Astrocyte (in vitro differentiated cells and primary cell): ENCODE data around the gene CCR5. TPM values are rescaled to one million over a fixed set of nuclear protein-coding genes. Genes with fewer than 3 reads are reported as not detected.

Experiments
- total RNA-seq: library from RNA; stranded (reverse); gene quantifications from 2 replicates; pipeline ENCODE4 v1.2.1, GENCODE V29; 2021

The CCR5 gene
- total RNA-seq, 1 donor from 2014 or later = not detected

Other genes with a start within 250 kb of the CCR5 start
- 0.20 and 0.41 TPM in 2 replicates for gene CCR1, start 162.6 kb upstream of the CCR5 start, total RNA-seq
- not detected in 2 replicates for gene CCR3, start 128.5 kb upstream of the CCR5 start, total RNA-seq
- not detected in 2 replicates for gene CCR2, start 16.8 kb upstream of the CCR5 start, total RNA-seq
- 0.17 TPM in 1 of 2 replicates, not detected in the other for gene CCRL2, start 36.3 kb downstream of the CCR5 start, total RNA-seq
- gene LTF, start 94.0 kb downstream of the CCR5 start, total RNA-seq = not detected in 2 replicates
- gene RTP3, start 127.0 kb downstream of the CCR5 start, total RNA-seq = not detected in 2 replicates
- gene LRRC2, start 195.4 kb downstream of the CCR5 start, total RNA-seq = 0.32 and 0.36 TPM in 2 replicates
- gene FAM240A, start 241.6 kb downstream of the CCR5 start, total RNA-seq = not detected in 2 replicates